Natural killer cell treated with Interleukin-12 subunit alpha and Interleukin-12 subunit beta and Interleukin-15 and Interleukin-18, amount 100 ng/mL, for 72 hours (primary cell): ENCODE results near the gene NRXN3. TPM values are rescaled to one million over a fixed set of nuclear protein-coding genes. Genes with fewer than 3 reads are reported as not detected.
"Not testable (repeated sequence)": the region's sequence is repeated elsewhere in the genome, so short reads cannot be mapped to it uniquely, and the experiment has no call there.

ENCODE experiments used
- ATAC-seq, 2 donors: fragments of 150-1000 bp; cut with Tn5 transposase in 1 of 2; sonication (Bioruptor Pico), chemical (Tn5 transposase) in 1 of 2; 2 replicates each; pipeline ENCODE4 v1.10.0; 2021
- DNase-seq: peaks from one replicate; pipeline ENCODE4 v3.0.0; 2022; ENCODE audit warnings: low spot score
- H3K27ac Mint-ChIP-seq, 2 donors: 1 replicate in 1 of 2; 2 replicates in 1 of 2; pipeline ENCODE4 v1.8.0; 2022; ENCODE audit warnings: mixed read lengths in 2 of 2, mild to moderate bottlenecking in 1 of 2, moderate library complexity in 1 of 2
- H3K27me3 Mint-ChIP-seq, 2 donors: 1 replicate in 1 of 2; 2 replicates in 1 of 2; pipeline ENCODE4 v1.8.0; 2022; ENCODE audit warnings: mixed read lengths in 2 of 2
- H3K36me3 Mint-ChIP-seq: one replicate; pipeline ENCODE4 v1.8.0; 2022; ENCODE audit warnings: mixed read lengths
- H3K4me1 Mint-ChIP-seq, 2 donors: 1 replicate in 1 of 2; 2 replicates in 1 of 2; pipeline ENCODE4 v1.8.0; 2022; ENCODE audit warnings: low read depth in 2 of 2, mixed read lengths in 2 of 2, mild to moderate bottlenecking in 1 of 2
- H3K4me3 Mint-ChIP-seq: one replicate; pipeline ENCODE4 v1.8.0; 2022; ENCODE audit warnings: mixed read lengths
- H3K9me3 Mint-ChIP-seq: 2 replicates; pipeline ENCODE4 v1.8.0; 2022; ENCODE audit warnings: mixed read lengths
- total RNA-seq, 2 donors: library from RNA; stranded (reverse); gene quantifications; one replicate each; pipeline ENCODE4 v1.2.3, GENCODE V29; 2022

NRXN3 gene
- total RNA-seq, 2 donors from 2014 or later: not detected

GRCh38 chr14:78982551-78982950 lies 812.4 kb downstream of the NRXN3 start:
- no peak for ATAC-seq
- no peak for DNase-seq
- Mint-ChIP-seq H3K36me3 (no peaks in the 10 kb centered on the region), H3K4me3 (no peak overlapping the region), H3K9me3 (no peaks in the 10 kb centered on the region), H3K4me1 (no peaks in the 10 kb centered on the region), H3K27ac (no peak overlapping the region), H3K27me3 (no peaks in the 10 kb centered on the region)

- no peaks in the 10 kb centered on the region for H3K27me3 Mint-ChIP-seq
- H3K27ac Mint-ChIP-seq: no peak overlapping the region
- no peaks in the 10 kb centered on the region for H3K9me3 Mint-ChIP-seq
- ATAC-seq: no peak
- DNase-seq: no peak
- H3K4me3 Mint-ChIP-seq: no peak overlapping the region
- no peaks in the 10 kb centered on the region for H3K36me3 Mint-ChIP-seq
- no peaks in the 10 kb centered on the region for H3K4me1 Mint-ChIP-seq
Observed at GRCh38 chr14:78983126-78983525, 813.0 kb downstream of the NRXN3 start.

GRCh38 chr14:78985668-78986381 lies 815.7 kb downstream of the NRXN3 start:
- Mint-ChIP-seq H3K4me1 (no peaks in the 10 kb centered on the region), H3K36me3 (no peaks in the 10 kb centered on the region), H3K9me3 (no peaks in the 10 kb centered on the region), H3K27me3 (no peaks in the 10 kb centered on the region), H3K4me3 (no peak overlapping the region), H3K27ac (no peak overlapping the region)
- DNase-seq: no peak
- no peak for ATAC-seq

GRCh38 chr14:78986989-78987388 lies 816.8 kb downstream of the NRXN3 start:
- ATAC-seq: no peak
- Mint-ChIP-seq H3K4me3 (no peak overlapping the region), H3K4me1 (no peaks in the 10 kb centered on the region), H3K9me3 (no peaks in the 10 kb centered on the region), H3K27me3 (no peaks in the 10 kb centered on the region), H3K36me3 (no peaks in the 10 kb centered on the region), H3K27ac (no peak overlapping the region)
- DNase-seq: no peak

- H3K9me3 Mint-ChIP-seq: no peaks in the 10 kb centered on the region
- ATAC-seq: no peak
- H3K36me3 Mint-ChIP-seq: no peaks in the 10 kb centered on the region
- H3K4me1 Mint-ChIP-seq: no peaks in the 10 kb centered on the region
- no peak overlapping the region for H3K27ac Mint-ChIP-seq
- DNase-seq: no peak
- no peaks in the 10 kb centered on the region for H3K27me3 Mint-ChIP-seq
- no peak overlapping the region for H3K4me3 Mint-ChIP-seq
Observed at GRCh38 chr14:78989221-78989620, 819.0 kb downstream of the NRXN3 start.

- Mint-ChIP-seq H3K27ac (no peak overlapping the region), H3K4me3 (no peak overlapping the region), H3K9me3 (peaks cover 4% of the 10 kb centered on the region), H3K4me1 (no peaks in the 10 kb centered on the region), H3K36me3 (no peaks in the 10 kb centered on the region), H3K27me3 (no peaks in the 10 kb centered on the region)
- DNase-seq (no peak), ATAC-seq (no peak)
Observed at GRCh38 chr14:78992867-78993266, 822.7 kb downstream of the NRXN3 start.

GRCh38 chr14:78997811-78998210 lies 827.6 kb downstream of the NRXN3 start:
- Mint-ChIP-seq H3K27ac (no peak overlapping the region), H3K4me1 (no peaks in the 10 kb centered on the region)

GRCh38 chr14:79009286-79009685 lies 839.1 kb downstream of the NRXN3 start:
- Mint-ChIP-seq H3K27ac (no peak overlapping the region), H3K9me3 (no peaks in the 10 kb centered on the region), H3K36me3 (no peaks in the 10 kb centered on the region), H3K4me3 (no peak overlapping the region), H3K27me3 (no peaks in the 10 kb centered on the region), H3K4me1 (no peaks in the 10 kb centered on the region)
- DNase-seq (no peak), ATAC-seq (no peak)

More at GRCh38 chr14:78997811-78998210, 827.6 kb downstream of the NRXN3 start:
- H3K27me3 Mint-ChIP-seq: no peaks in the 10 kb centered on the region
- no peak overlapping the region for H3K4me3 Mint-ChIP-seq
- ATAC-seq (no peak), DNase-seq (no peak)
- peaks cover 4% of the 10 kb centered on the region for H3K9me3 Mint-ChIP-seq
- H3K36me3 Mint-ChIP-seq: no peaks in the 10 kb centered on the region

- no peaks in the 10 kb centered on the region for H3K36me3 Mint-ChIP-seq
- no peak for ATAC-seq
- H3K4me1 Mint-ChIP-seq: no peaks in the 10 kb centered on the region
- no peak for DNase-seq
- H3K27ac Mint-ChIP-seq: no peak overlapping the region
- H3K27me3 Mint-ChIP-seq: no peaks in the 10 kb centered on the region
- H3K9me3 Mint-ChIP-seq: no peaks in the 10 kb centered on the region
- H3K4me3 Mint-ChIP-seq: no peak overlapping the region
Observed at GRCh38 chr14:79011091-79011919, 841.1 kb downstream of the NRXN3 start.

- DNase-seq (no peak), ATAC-seq (no peak)
- Mint-ChIP-seq H3K4me3 (no peak overlapping the region), H3K9me3 (no peaks in the 10 kb centered on the region), H3K36me3 (no peaks in the 10 kb centered on the region), H3K4me1 (no peaks in the 10 kb centered on the region), H3K27ac (no peak overlapping the region), H3K27me3 (no peaks in the 10 kb centered on the region)
Observed at GRCh38 chr14:79011920-79012204, 841.7 kb downstream of the NRXN3 start.

GRCh38 chr14:79016828-79017505 lies 846.8 kb downstream of the NRXN3 start:
- H3K36me3 Mint-ChIP-seq: no peaks in the 10 kb centered on the region
- no peak for ATAC-seq
- H3K27ac Mint-ChIP-seq: no peak overlapping the region
- H3K4me1 Mint-ChIP-seq: no peaks in the 10 kb centered on the region
- H3K4me3 Mint-ChIP-seq: no peak overlapping the region
- no peak for DNase-seq
- peaks cover 2% of the 10 kb centered on the region for H3K9me3 Mint-ChIP-seq
- no peaks in the 10 kb centered on the region for H3K27me3 Mint-ChIP-seq

- no peak for ATAC-seq
- no peak for DNase-seq
- no peaks in the 10 kb centered on the region for H3K36me3 Mint-ChIP-seq
- peaks cover 2% of the 10 kb centered on the region for H3K9me3 Mint-ChIP-seq
- H3K4me1 Mint-ChIP-seq: no peaks in the 10 kb centered on the region
- no peak overlapping the region for H3K27ac Mint-ChIP-seq
- H3K4me3 Mint-ChIP-seq: no peak overlapping the region
- no peaks in the 10 kb centered on the region for H3K27me3 Mint-ChIP-seq
Observed at GRCh38 chr14:79017561-79017960, 847.4 kb downstream of the NRXN3 start.

GRCh38 chr14:79018836-79019235 lies 848.7 kb downstream of the NRXN3 start:
- Mint-ChIP-seq H3K36me3 (no peaks in the 10 kb centered on the region), H3K9me3 (peaks cover 8% of the 10 kb centered on the region), H3K27me3 (no peaks in the 10 kb centered on the region), H3K27ac (no peak overlapping the region), H3K4me3 (no peak overlapping the region), H3K4me1 (no peaks in the 10 kb centered on the region)
- DNase-seq: no peak
- no peak for ATAC-seq

- H3K36me3 Mint-ChIP-seq, H3K27ac Mint-ChIP-seq, H3K4me1 Mint-ChIP-seq, H3K9me3 Mint-ChIP-seq, ATAC-seq, H3K4me3 Mint-ChIP-seq, H3K27me3 Mint-ChIP-seq, DNase-seq: not testable (repeated sequence)
Observed at GRCh38 chr14:79019898-79020297, 849.7 kb downstream of the NRXN3 start.
